Renal cortical epithelial cell (primary cell): Measurements from ENCODE around the gene EGLN1. TPM values are rescaled to one million over a fixed set of nuclear protein-coding genes. Genes with fewer than 3 reads are reported as not detected.

Source experiments
- DNase-seq: peaks from one replicate; pipeline ENCODE4 v3.0.0-alpha.2; 2011; ENCODE audit warnings: low read depth
- total RNA-seq: library from RNA; depleted of rRNA; stranded (reverse); fragments of >200 nt; gene quantifications from 2 replicates; pipeline ENCODE4 v1.2.3, GENCODE V29; 2014

EGLN1 gene
- total RNA-seq, 1 donor from 2014 or later = 142 TPM

DNA sequence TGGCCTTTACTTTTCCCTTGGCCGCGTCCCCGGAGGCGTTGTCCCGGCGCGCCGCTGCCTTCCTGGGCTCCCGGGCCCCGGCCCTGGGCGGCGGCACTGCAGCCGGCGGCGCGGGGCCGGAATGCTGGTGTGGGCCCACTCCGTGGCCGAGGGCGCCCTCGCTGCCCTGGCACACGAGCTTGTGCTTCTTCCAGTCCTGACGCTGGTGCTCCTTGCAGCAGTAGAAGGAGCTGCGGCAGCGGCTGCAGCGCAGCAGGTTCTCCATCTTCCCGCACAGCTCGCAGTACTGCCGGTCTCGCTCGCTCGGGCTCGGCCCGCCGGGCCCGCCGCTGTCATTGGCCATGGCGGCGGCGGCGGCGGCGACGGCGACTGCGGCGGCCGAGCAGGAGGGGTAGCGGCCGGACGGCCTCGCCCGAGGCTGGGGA, 529 bp downstream of the EGLN1 start:
- no peak for DNase-seq

DNA sequence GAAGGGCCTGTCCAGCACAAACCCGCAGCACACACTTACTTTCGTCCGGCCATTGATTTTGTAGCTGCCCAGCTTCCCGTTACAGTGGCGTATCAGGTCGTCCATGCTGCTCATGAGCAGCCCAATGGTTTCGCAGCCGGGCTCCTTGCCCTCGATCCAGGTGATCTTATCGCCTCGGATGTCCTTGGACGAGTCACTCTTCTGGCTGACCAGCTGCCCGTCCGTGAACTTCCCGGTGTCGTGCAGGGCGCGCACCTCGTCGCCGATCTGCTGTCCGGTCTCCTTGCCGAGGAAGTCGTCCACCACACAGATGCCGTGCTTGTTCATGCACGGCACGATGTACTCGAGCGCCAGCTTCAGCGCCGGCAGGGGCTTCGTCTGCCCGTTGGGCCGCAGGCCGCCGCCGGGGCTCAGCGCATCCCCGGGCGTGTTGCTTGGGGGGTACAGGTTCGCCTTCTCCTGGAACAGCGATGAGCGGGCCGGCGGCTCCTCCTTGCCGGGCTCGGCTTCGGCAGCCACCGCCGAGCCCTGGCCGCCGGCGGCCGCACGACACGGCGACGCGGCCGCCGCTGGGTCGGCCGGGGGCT, 1.0 kb downstream of the EGLN1 start:
- DNase-seq = no peak

DNA sequence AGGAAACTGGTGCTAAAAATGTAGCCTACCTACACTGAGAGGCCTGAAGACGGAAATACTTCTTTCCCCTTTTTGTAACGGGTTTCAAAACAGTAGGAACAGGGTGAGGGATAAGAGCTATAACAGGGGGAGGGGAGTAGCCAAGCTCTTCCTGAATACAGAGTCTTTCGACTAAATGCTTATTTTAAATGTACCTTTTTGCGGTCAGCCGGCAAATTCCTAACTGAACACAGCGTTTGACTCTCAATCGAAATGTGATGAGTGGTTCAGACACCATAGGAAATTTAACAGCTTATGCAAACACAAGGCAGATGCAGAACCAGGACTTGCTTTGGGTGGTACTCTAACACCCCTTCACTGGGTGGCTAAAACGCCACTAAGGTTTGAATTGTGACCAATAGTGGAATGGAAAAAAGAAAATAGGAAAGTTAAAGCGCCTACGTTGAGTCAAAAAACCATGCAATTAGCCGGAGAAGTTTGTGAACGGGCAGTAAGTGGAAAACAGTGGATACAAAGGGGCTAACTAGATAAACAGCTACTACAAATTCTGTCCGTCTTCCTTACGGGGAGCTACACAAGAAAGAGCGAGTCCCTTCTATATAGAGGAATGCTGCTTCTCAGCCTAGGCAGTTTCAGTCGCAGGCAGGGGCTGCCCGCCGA, 1.7 kb downstream of the EGLN1 start:
- no peak for DNase-seq

GRCh38 chr1:231419738-231420298, 2.3 kb downstream of the EGLN1 start:
- DNase-seq = no peak

DNA sequence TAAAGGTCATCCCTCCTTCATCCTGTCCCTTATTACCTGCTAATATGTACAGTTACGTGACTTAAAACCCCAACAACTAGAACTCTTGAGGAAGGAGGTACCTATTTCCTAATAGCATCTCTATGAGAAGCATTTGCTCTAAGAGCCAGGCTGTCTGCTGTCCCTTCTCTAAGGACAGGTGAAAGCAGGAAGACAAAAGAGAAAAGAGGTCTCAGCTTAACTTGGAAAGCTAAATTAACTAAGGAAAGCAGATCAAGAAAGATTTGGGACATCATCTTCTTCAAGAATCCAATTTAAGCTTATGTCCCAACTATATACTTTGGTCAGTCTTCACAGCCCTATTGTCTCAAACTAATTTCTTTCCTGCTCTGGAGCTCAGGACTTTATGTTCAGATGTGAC, 2.9 kb downstream of the EGLN1 start:
- DNase-seq = no peak

GRCh38 chr1:231418741-231419107, 3.4 kb downstream of the EGLN1 start:
- DNase-seq = no peak

- DNase-seq = no peak
Observed at GRCh38 chr1:231418101-231418740, 3.9 kb downstream of the EGLN1 start.

DNA sequence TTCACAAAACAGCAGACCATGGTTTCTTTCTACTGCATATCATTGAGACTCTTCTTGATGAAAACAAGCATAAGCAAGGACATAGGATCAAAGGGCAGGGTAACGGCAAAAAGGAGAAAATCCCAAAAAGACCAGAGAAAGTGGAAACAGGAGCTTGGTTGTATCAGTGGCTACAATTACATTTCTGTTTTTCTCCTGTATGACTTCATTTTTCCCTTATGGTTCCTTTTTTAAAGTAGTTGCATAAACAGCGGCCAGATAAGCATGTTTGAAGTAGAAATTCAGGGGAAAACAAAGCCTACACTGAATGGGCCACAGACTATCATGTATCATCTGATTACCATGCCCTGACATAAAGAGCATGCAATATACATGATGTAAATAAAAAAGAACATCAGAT, 4.6 kb downstream of the EGLN1 start:
- DNase-seq = no peak

GRCh38 chr1:231416901-231417300, 5.2 kb downstream of the EGLN1 start:
- DNase-seq = no peak

- no peak for DNase-seq
Observed at GRCh38 chr1:231415018-231415583, 7.0 kb downstream of the EGLN1 start.

- DNase-seq = no peak
Observed at GRCh38 chr1:231414260-231415016, 7.6 kb downstream of the EGLN1 start.

DNA sequence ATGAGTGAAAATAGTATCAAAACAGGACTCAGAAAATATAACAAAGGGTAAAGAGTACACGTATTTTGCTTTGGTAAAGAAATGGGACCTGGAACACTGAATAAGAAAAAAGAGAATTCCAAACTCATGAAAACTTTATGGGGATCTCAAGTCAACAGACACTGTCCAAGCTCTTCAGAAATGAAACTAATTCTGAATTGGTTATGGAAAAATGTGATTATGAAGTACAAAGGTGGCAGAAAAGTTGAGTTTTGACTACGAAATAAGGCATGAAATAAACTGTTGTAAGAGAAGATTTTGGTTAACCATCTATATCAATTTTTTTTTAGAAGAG, 8.4 kb downstream of the EGLN1 start:
- DNase-seq = no peak

GRCh38 chr1:231411036-231411531, 11.0 kb downstream of the EGLN1 start:
- no peak for DNase-seq

- DNase-seq = peak; percentile 41
Observed at GRCh38 chr1:231410036-231410612, 12.0 kb downstream of the EGLN1 start.

GRCh38 chr1:231408528-231409094, 13.5 kb downstream of the EGLN1 start:
- no peak for DNase-seq

DNA sequence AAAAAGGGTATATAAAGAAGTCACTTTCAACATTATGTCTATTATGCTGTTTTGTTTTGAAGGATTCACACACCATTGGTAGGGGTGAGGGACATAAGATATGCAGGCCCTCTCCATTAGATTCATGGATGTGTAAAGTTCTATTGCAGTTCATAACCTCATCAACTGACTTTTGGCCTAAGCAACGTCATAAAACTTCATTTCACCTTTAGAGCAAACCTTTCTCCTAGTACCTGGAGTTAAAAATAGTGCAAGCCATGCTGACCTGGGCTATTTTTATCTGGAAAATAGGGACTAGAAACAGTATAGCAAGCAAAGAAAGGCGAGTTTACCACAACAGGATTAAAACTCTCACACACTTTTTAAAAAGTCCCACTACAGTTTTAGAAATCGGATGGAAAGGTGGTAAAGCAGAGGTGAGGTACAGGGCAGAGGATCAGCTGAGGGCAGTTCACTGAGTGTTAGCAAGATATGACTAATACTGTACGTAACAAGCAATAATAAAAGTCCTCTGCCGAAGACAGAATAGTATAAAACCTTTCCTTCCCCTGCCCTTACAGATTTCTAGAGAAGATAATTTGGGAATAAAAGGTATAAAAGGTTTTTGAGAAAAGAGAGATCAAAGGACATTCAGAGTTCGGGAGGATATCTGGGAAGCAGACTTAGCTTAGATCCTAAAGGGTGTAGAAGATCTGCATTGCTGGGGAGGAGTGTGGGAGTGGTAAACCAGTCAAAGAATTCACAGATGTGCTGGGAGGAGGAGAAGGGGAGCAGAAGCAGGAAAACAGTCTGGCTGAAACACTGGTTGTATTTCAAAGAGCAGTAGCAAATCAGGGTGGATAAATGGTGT, 14.3 kb downstream of the EGLN1 start:
- DNase-seq = peak; percentile 62

DNA sequence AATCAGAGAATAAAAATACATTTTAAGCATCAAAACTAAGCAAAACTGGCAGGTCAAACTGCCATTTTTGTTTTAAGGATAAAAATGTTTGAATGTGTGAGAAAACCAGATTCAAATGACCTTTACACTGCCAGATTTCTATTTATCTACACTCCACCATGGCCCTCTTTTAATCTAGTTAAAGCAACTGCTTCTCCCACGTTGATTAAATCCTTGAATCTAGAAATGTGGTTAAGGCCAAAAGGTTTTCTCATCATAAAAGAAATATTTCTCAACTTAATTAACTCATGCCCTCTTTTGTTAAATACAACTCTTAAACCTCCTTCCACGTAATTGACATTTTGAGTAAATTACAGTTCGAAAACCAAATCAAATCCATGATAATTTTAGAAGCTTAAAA, 15.0 kb downstream of the EGLN1 start:
- DNase-seq = no peak

DNA sequence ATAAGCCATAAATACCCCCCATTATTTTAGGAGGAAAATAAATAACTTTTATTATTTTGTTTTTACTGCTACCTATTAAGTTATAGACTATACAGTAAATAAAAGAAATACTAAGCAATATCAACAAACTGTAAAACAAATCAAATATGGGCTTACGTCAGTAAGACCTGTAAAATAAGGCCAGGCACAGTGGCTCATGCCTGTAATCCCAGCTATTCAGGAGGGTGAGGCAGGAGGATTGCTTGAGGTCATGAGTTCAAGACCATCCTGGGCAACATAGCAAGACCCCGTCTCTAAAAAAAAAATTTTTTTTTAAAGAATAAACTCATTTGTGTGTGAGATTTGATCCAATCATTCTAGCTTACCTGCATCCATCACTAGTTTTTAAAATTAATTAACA, 17.8 kb downstream of the EGLN1 start:
- no peak for DNase-seq

GRCh38 chr1:231401478-231401877, 20.6 kb downstream of the EGLN1 start:
- no peak for DNase-seq
